NK-92 treated with Interleukin-12 subunit alpha and Interleukin-12 subunit beta, amount 100 ng/mL, for 24 hours (cell line): ENCODE measurements around the gene BCKDK.

ENCODE experiments used
- DNase-seq: peaks from one replicate; lab custom pipeline; 2025; lab: John Stamatoyannopoulos, UW

BCKDK gene

DNA sequence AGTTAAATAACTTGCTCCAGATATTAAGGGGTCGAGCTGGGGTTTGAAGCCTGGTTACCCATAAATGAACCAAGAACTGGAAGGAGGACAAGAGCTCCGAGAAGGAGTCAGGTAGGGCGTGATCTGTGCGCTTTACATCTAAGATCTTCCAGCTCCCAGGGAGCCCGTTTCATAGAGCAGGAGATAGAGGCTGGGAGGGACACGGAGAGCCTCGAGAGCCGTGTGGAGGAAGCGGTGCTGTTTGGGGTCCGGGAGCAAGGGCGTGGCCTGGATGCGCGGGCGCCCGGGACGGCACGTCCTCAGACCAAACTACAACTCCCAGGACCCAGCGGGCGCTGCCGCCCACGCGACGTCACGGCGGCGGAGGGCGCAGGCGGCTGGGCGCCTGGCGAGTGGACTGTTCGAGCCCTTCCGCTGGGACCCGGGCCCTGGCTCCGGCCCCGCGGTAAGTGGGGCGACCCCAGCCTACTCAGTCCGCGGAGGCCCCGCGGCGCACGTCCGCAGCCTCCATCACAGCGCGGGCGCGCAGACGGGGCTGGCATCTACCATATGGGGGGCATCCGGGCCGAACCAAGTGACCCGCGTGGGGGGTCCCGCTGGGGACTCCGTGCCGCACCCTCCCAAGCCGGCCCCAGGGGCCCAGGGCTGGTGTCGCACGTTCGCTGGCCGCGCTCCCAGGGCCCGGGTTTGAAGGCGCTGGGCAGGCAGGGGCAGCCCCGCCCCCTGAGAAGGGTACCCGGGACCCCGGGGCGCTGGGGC, at the start of gene BCKDK:
Gene BCKDK, plus strand, starts transcription at position 352 of the 759 bp plus-strand sequence. CDS start 838 bp downstream, outside the sequence.
- peak; percentile 73 for DNase-seq

DNA sequence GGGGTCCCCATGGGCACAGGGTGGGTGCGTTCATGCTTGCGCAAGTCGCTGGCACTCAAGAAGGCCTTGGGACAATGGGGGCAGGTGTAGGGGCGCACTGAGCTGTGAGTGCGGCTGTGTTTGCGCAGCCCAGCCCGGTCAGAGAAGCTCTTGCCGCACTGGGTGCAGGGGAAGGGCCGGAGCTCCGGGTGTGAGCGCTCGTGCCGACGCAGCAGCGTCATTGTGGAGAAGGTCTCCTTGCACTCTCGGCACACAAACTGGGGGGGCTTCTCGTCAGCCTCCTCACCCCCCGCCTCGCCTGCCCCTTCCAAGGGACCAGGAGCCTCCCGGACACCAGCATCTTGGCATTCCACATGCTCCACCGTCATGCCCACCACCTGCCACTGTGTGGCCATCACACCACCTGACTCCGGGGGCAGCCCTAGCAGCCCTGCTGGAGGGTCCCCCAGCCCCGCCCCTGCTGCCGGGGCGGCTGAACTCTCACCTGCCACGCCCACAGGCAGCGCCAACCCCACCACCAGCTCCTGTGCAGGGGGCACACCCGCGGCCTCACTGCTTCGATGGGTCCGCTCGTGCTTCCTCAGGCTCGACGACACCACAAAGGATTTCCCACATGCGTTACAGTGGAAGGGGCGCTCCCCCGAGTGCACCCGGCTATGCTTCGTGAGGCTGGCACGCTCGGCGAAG, 46.9 kb upstream of the BCKDK start:
- no peak for DNase-seq

DNA sequence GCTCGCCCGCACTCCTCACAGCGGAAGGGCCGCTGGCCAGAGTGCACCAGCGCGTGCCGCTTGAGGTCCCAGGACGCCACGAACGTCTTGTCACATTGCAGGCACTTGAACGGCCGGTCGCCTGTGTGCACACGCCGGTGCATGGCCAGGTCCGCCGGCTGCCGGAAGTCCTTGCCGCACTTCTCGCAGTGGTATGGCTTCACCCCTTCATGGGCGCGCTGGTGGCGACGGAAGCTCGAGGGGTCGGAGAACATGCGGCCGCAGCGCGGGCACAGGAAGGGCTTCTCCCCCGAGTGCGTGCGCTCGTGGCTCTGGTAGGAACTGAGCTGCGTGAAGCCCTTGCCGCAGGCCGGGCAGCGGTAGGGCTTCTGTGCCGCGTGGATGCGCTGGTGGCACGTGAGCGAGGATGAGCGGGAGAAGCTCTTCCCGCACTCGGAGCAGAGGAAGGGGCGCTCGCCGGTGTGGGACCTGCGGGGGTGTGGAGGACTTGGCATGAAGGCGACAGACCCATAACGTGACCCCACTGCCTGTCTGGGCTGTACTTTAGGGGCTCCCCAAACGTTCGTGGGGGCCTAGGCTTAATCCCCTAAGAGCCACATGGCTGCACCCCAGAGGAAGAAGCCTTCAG, 46.3 kb upstream of the BCKDK start:
- no peak for DNase-seq

DNA sequence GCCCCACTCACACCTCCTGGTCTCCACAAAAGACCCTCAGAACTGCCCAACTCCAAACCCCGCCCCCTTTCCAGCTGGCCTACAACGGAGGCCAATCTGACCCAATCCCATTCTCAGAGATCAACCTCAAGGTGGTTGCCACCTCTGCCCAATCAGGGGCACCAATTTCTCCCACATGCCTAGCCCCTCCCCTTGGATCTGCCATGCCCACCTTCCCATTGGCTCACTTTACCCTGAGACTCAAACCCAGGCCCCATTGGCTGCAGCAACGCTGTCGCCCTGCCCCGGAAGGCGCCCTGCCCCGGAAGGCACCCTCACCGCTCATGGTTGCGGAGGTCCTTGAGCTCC, 44.7 kb upstream of the BCKDK start:
- DNase-seq = no peak

DNA sequence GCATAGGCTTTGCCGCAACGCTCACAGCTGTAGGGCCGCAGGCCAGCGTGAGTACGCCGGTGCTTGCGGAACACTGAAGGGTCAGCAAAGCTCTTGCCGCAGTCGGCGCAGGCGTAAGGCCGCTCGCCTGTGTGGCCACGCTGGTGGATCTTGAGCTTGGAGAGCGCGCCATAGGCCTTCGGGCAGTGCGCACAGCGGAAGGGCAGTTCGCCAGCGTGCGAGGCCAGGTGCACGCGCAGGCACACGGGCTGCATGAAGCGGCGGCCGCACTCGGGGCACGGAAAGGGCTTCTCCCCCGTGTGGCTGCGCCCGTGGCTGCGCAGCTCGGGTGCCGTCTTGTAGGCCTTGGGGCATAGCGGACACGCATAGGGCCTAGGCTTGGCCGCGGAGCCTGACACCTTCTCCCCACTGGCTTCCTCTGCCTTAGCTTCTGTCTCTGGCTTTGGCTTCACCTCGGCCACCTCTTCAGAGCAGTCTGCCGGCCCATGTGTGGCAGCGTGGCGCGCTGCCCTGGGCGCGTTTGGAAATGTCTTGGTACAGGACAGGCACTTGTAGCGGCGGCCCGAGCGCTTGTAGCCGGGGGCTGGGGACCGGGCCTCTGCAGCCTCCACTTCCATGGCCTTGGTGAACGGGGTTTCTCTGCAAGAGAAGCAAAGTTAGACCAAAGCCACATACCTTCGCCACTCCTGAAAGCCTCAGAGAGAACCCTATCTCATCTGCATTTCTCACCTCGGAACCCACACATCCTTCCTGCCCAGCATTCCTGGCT, 44.2 kb upstream of the BCKDK start:
- DNase-seq = no peak

DNA sequence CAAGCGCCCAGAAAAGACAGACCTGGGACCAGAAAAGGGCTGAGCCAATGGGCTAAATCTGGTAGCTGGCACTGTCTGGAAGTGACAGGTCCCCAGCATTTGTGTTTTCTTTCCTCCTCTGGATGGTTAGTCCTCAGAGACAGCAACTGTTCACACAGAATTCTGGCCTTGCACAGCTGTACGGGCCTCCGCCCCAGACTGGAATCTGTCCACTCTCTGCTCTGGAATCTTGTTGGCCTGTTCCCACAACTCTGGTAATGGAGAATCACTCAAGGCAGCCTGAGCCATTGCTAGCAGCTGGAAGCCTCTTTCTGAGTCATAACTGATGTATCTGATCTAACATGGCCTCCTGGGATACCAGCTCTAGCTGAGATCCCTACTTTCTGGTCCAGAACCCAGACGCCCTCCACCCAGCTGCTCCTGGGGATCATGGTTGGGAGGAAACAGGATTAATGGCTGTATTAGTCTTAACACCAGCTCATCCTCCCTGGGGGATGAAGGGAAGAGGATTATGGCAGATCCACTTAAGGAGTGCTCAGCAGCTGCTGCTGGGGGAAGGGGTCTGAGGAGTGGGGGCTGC, 43.2 kb upstream of the BCKDK start:
- no peak for DNase-seq

DNA sequence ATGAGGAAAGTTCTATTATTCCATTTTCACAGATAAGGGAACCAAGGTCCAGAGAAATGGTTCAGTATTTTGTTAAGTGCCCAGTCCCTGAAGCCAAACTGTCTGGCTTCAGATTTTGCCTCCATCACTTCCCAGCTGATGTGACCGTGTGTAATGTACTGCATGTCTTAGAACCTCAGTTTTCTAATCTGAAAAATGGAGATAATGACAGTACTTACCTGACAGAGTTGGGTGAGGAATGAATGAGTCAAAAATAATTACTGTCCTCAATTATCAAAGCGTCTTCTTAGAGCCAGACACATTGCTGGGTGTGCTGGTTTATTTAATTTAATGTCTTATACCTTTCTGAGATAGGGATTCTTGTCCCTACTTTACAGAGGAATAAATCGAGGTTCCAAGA, 40.8 kb upstream of the BCKDK start:
- no peak for DNase-seq

DNA sequence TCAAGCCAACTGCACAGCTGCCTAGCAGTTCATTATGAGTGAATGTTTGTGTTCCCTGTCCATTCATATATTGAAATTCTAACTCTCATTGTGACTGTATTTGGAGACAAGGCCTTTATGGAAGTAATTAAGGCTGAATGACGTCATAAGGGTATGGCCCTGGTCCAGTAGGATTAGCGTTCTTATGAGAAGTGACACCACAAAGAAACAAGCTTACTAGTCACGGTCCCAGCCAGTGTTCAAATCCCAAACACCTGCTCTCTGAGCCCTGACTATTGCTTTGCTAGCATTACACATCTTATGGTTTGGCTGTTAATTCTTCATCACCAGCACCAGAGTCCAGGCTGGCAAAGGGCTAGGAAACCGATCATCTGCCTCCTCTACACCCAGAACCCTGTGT, 36.3 kb upstream of the BCKDK start:
- no peak for DNase-seq

DNA sequence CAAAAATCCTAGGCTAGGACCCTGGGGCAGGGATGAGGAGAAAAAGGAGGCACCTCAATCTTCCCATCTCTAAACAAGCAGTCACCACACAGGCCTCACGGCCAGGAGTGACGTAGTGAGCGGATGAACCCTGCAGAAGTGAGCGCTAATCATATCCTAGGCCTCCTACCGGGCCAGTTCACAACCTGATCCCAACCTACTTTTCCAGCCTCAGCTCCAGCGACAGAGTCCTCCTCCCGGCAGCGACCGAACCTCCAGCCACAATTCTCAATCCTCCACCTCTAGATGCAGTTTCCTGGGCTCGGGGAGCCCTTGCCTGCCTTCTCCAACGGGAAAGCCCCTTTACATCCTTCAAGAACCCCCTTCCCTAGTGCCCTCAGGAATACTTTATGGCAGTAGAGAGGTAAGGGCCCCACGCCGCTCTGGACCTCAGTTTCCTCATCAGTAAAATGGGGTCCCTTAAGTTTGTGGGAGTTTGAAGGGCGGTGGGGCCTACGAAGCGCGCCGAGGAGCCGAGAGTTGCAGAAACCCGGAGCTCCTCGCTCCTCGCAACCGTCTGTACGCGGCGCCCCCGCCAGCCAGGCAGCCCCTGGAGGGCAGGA, 35.5 kb upstream of the BCKDK start:
- no peak for DNase-seq

DNA sequence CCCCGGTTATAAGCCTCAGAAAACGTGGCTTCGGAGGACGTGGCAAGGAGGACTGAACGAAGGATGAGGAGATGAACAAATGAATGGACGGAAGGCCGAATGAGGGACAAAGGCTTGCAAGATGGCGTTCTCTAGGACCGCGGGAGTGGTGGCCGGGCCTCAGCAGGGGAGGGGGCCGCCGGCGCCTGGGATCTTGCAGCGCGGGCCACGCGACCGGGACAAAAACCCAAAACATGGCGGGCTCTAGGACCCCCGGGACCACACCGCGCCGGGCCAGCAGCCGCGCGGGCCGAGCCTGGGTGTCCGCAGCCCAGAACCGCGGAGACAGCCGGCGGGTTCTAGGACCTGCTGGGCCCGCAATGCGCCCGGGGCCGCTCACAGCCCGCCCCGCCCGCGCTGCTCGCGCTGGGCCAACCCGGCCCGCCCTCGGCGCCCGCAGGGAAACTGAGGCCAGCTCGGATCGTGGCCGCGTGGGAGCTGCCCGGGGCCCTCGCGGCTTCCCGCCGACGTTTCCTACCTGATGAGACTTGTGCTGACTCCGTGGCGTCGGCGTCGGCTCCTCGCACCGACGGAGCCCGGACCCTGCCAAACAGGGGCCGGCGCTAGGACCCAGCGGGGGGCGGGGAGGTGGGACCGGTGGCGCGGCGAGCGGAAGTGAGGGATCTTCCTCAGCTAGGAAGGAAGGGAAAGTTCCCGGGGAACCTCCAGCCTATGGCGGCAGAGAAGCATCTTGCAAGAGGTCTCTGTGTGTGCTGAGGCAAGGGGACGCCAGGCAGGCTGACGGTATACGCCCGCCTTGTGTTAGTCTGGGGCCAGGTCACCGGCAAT, 34.8 kb upstream of the BCKDK start:
- peak; percentile 87 for DNase-seq

DNA sequence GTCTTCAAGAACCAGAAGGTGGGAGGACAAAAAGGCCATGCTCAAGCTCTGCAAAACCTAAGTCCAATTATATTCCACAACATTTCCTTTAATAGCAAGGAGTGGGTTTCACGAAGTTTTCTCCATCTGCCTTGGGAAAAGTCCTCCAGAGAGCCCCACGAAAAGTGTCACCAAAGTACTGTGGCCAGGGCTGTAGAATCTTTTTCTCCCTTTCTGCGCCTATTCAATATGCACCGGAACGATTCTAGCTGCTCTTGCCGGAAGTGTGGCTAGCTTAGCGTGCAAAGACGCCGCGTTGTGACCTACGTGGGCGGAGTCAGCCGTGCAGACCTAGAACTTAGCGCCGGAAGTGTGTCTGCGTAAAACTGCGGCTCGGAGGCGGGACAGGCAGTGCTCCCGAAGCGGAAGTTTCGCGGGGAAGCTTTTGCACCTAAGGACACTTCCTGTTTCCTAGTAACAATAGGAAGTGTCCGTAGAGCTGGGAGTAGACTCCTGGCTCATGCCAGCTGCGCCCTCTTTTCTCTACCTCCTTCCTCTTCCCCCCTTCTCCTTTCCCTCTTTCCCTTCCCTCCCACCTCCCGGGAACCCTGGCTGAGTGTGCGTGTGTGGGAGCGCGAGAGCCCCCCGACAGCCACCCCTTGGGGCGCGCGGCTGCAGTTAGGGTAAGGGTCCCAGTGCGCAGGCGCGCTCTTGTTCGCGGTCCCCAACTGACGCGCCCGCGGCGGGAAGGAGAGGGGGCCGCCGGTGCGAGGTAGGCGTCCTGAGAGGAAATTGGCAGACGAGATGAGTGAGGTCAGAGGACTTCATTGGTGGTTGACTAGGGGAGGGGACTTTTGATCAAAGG, 34.0 kb upstream of the BCKDK start, which contains the start of the genes ZNF646 and ZNF668:
Gene ZNF646, plus strand, starts transcription at position 453 of the 844 bp plus-strand sequence. CDS start 1,903 bp downstream, outside the sequence.
Gene ZNF668, minus strand, starts transcription at position 271 of the 844 bp plus-strand sequence. CDS start 9,781 bp downstream, outside the sequence.
- peak; percentile 98 for DNase-seq

DNA sequence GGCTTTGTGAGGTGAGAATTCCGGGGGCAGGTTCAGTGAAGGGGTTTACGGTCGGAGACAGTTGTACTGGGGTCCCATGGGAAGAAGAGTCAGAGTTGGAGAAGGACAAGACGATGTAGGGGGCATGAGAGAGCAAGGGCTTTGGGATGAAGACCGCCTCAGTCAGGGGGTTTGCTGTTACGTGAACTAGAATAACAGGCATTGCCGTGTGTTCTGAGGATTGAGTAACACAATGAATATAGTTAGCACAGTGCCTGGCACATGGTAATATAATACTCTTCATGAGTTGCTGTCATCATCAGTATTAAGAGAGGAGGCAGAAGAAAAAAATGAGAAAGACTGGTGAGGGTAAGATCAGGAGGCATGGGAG, 33.4 kb upstream of the BCKDK start:
- DNase-seq = no peak

DNA sequence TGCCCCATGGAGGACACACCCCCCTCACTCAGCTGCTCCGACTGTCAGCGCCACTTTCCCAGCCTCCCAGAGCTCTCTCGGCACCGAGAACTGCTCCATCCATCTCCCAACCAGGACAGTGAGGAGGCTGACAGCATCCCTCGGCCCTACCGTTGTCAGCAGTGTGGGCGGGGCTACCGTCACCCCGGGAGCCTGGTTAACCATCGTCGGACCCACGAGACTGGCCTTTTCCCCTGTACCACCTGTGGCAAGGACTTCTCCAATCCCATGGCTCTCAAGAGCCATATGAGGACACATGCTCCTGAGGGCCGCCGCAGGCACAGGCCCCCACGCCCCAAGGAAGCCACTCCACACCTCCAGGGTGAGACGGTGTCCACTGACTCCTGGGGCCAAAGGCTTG, 31.9 kb upstream of the BCKDK start:
- no peak for DNase-seq

DNA sequence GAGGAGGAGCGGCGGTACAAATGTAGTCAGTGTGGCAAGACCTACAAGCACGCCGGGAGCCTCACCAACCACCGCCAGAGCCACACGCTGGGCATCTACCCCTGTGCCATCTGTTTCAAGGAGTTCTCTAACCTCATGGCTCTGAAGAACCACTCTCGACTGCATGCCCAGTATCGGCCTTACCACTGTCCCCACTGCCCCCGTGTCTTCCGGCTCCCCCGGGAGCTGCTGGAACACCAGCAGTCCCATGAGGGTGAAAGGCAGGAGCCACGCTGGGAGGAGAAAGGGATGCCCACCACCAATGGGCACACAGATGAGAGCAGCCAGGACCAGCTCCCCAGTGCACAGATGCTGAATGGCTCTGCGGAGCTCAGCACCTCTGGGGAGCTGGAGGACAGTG, 31.2 kb upstream of the BCKDK start:
- no peak for DNase-seq

DNA sequence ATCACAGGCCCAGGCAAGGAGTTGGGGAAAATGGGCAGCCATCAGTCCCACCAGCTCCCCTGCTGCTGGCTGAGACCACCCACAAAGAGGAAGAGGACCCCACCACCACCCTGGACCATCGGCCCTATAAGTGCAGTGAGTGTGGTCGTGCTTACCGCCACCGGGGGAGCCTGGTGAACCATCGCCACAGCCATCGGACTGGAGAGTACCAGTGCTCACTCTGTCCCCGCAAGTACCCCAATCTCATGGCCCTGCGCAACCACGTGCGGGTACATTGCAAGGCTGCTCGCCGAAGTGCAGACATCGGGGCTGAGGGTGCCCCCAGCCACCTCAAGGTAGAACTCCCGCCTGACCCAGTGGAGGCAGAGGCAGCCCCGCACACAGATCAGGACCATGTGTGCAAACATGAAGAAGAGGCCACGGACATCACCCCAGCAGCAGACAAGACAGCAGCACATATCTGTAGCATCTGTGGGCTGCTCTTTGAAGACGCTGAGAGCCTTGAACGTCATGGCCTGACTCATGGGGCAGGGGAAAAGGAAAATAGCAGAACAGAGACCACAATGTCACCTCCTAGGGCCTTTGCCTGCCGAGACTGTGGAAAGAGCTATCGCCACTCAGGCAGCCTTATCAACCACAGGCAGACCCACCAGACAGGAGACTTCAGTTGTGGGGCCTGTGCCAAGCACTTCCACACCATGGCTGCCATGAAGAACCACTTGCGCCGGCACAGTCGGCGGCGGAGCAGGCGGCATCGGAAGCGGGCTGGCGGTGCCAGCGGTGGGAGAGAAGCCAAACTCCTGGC, 30.4 kb upstream of the BCKDK start:
- DNase-seq = no peak

DNA sequence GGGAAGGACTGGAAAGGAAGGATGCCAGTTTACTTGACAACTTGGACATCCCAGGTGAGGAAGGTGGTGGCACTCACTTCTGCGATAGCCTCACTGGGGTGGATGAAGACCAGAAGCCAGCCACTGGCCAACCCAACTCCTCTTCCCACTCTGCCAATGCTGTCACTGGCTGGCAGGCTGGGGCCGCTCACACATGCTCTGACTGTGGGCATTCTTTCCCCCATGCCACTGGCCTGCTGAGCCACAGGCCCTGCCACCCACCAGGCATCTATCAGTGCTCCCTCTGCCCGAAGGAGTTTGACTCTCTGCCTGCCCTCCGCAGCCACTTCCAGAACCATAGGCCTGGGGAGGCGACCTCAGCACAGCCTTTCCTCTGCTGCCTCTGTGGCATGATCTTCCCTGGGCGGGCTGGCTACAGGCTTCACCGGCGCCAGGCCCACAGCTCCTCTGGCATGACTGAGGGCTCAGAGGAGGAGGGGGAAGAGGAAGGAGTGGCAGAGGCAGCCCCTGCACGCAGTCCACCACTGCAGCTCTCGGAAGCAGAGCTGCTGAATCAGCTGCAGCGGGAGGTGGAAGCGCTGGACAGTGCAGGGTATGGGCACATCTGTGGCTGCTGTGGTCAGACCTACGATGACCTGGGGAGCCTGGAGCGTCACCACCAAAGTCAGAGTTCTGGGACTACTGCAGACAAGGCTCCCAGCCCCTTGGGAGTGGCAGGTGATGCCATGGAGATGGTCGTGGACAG, 29.4 kb upstream of the BCKDK start:
- DNase-seq = no peak

DNA sequence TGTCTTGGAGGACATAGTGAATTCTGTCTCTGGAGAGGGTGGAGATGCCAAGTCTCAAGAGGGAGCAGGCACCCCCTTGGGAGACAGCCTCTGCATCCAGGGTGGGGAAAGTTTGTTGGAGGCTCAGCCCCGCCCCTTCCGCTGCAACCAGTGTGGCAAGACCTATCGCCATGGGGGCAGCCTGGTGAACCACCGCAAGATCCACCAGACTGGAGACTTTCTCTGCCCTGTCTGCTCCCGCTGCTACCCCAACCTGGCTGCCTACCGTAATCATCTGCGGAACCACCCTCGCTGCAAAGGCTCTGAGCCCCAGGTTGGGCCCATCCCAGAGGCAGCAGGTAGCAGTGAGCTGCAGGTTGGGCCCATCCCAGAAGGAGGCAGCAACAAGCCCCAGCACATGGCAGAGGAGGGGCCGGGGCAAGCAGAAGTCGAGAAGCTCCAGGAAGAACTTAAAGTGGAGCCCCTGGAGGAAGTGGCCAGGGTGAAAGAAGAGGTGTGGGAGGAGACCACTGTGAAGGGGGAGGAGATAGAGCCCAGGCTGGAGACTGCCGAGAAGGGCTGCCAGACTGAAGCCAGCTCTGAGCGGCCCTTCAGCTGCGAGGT, 28.7 kb upstream of the BCKDK start:
- no peak for DNase-seq
